K562 (cell line): ENCODE data around the gene MIDN. TPM values are rescaled to one million over a fixed set of nuclear protein-coding genes. Genes with fewer than 3 reads are reported as not detected.

Experiments used
- FOXJ2 ChIP-seq: fragments of 200-800 bp; sonication (Bioruptor generic); IDR thresholded peaks from 2 replicates; pipeline ENCODE4 v1.6.1; 2016; ENCODE audit warnings: missing genetic modification characterization, missing compliant biosample characterization
- HDAC3 ChIP-seq: fragments of 450-650 bp; IDR thresholded peaks from 2 replicates; pipeline ENCODE4 v1.6.1; 2018; ENCODE audit warnings: borderline replicate concordance, mild to moderate bottlenecking, moderate library complexity; ENCODE audit not compliant: partially characterized antibody
- HIVEP1 ChIP-seq: fragments of 250-450 bp; sonication (Bioruptor Pico); IDR thresholded peaks from 2 replicates; pipeline ENCODE4 v1.4.0; 2020; ENCODE audit warnings: mild to moderate bottlenecking
- HNRNPK ChIP-seq: fragments of 200-400 bp; formaldehyde crosslinking; IDR thresholded peaks from one replicate; pipeline ENCODE4 v1.6.1; 2018; ENCODE audit warnings: mild to moderate bottlenecking, low read depth, low read length; ENCODE audit not compliant: poor library complexity, severe bottlenecking
- ILF3 ChIP-seq: fragments of 450-650 bp; IDR thresholded peaks from 2 replicates; pipeline ENCODE4 v1.6.1; 2018; ENCODE audit warnings: antibody characterized with exemption, mild to moderate bottlenecking, moderate library complexity, borderline replicate concordance
- KLF6 ChIP-seq: fragments of 250-450 bp; sonication (Bioruptor Pico); IDR thresholded peaks from 2 replicates; pipeline ENCODE4 v1.4.0; 2020; ENCODE audit warnings: mild to moderate bottlenecking, moderate library complexity, borderline replicate concordance
- MCM7 ChIP-seq, 2 experiments: fragments of 450-650 bp; IDR thresholded peaks; 2 replicates each; pipeline ENCODE4 v1.6.1; 2016 to 2018
- PCBP1 ChIP-seq: fragments of 200-400 bp; formaldehyde crosslinking; IDR thresholded peaks from 2 replicates; pipeline ENCODE4 v1.6.1; 2018; ENCODE audit warnings: mild to moderate bottlenecking, low read depth, low read length; ENCODE audit not compliant: poor library complexity, severe bottlenecking
- PPARD ChIP-seq: fragments of 250-450 bp; sonication (Bioruptor Pico); IDR thresholded peaks from 2 replicates; pipeline ENCODE4 v1.8.0; 2022; ENCODE audit warnings: inconsistent platforms, mild to moderate bottlenecking, moderate library complexity
- PRPF4 ChIP-seq: fragments of 200-400 bp; formaldehyde crosslinking; IDR thresholded peaks from one replicate; pipeline ENCODE4 v1.6.1; 2017; ENCODE audit warnings: low read length, low read depth, mild to moderate bottlenecking; ENCODE audit not compliant: insufficient read depth, poor library complexity, severe bottlenecking
- RFX5 ChIP-seq: IDR thresholded peaks from 2 replicates; pipeline ENCODE4 v1.6.1; 2011; ENCODE audit warnings: low read depth, mild to moderate bottlenecking, improper control_type of control experiment, low read length
- SMAD2 ChIP-seq: fragments of 150-350 bp; IDR thresholded peaks from 2 replicates; pipeline ENCODE4 v1.6.1; 2014; ENCODE audit warnings: low read depth, mild to moderate bottlenecking, low read length
- SMAD4 ChIP-seq: fragments of 250-450 bp; sonication (Bioruptor Pico); conservative IDR thresholded peaks from 2 replicates; pipeline ENCODE4 v1.8.0; 2021; ENCODE audit warnings: inconsistent platforms, mild to moderate bottlenecking, moderate library complexity
- SMARCA5 ChIP-seq: fragments of 450-650 bp; IDR thresholded peaks from 2 replicates; pipeline ENCODE4 v1.6.1; 2016
- SMARCE1 ChIP-seq: fragments of 450-650 bp; IDR thresholded peaks from 2 replicates; pipeline ENCODE4 v1.7.1; 2016; ENCODE audit warnings: mild to moderate bottlenecking
- STAG1 ChIP-seq: sonication (generic); formaldehyde crosslinking; IDR thresholded peaks from 2 replicates; pipeline ENCODE4 v1.5.0; 2020; ENCODE audit warnings: missing genetic modification reagents, borderline replicate concordance
- YY1 ChIP-seq, 3 experiments: IDR thresholded peaks; 2 replicates each; pipeline ENCODE4 v1.6.1; 2011; ENCODE audit warnings: low read length in 2 of 3, mild to moderate bottlenecking in 2 of 3, moderate library complexity in 2 of 3, borderline replicate concordance in 1 of 3, control low read depth in 1 of 3, low read depth in 1 of 3; ENCODE audit not compliant: insufficient read depth in 3 of 3, insufficient replicate concordance in 2 of 3, control insufficient read depth in 1 of 3, insufficient read length in 1 of 3; ENCODE audit errors: extremely low read depth in 1 of 3
- ZEB2 ChIP-seq: fragments of 450-650 bp; IDR thresholded peaks from 2 replicates; pipeline ENCODE4 v1.6.1; 2016
- ZHX1 ChIP-seq: fragments of 150-350 bp; conservative IDR thresholded peaks from 2 replicates; pipeline ENCODE4 v1.6.1; 2014; ENCODE audit warnings: low read length
- ZNF436 ChIP-seq: fragments of 250-450, 450-650 bp; sonication (Bioruptor Pico); formaldehyde crosslinking; IDR thresholded peaks from 2 replicates; pipeline ENCODE4 v1.7.0; 2020; ENCODE audit warnings: mild to moderate bottlenecking
- ZNF609 ChIP-seq: sonication (generic); formaldehyde crosslinking; IDR thresholded peaks from 2 replicates; pipeline ENCODE4 v1.8.1; 2023; ENCODE audit warnings: missing genetic modification reagents, mild to moderate bottlenecking, borderline replicate concordance
- polyA plus RNA-seq, 8 experiments: library from polyadenylated mRNA; depleted of rRNA in 4 of 8; stranded (reverse) in 5 of 8; unstranded in 3 of 8; fragments of >200 nt; fragmentation: Nextera tagmentation in 2 of 8; fragmentation: Illumina TruSeq in 1 of 8; extraction: Ambion mirVana in 2 of 8; extraction: Trizol in 1 of 8; gene quantifications; 2 replicates each; pipeline versions ENCODE4 v1.2.1 to v1.2.3, GENCODE V29; 2011 to 2014; ENCODE audit warnings: inconsistent platforms in 1 of 8, missing spikeins in 1 of 8
- total RNA-seq, 7 experiments: library from RNA; depleted of rRNA in 6 of 7; stranded (reverse); fragments of >200 nt in 6 of 7; fragmentation: Illumina TruSeq in 2 of 7; extraction: Trizol in 2 of 7; gene quantifications; 2 replicates each; pipeline versions ENCODE4 v1.2.1 to v1.2.3, GENCODE V29; 2011 to 2021; ENCODE audit warnings: low replicate concordance in 1 of 7

The MIDN gene
- total and polyA plus RNA-seq, 9 of the 15 experiments (the other 6 are each of a cell fraction or from before 2014, with no cell fraction given), result 0.17 to 120 (median 10.1) TPM

GRCh38 chr19:1248139-1248785, at the start of gene MIDN (continued):
- TF ChIP-seq HNRNPK (no peak), SMARCE1 (no peak; the same call in 1 of the 2 replicates), ZEB2 (no peak), HIVEP1 (CRISPR knock-in tag) (no peak), FOXJ2 (no peak), YY1 (IDR thresholded peaks at IDR 0.05; ENCODE audit: borderline replicate concordance in 1 of 3, control insufficient read depth in 1 of 3, extremely low read depth in 1 of 3, insufficient read depth in 3 of 3, insufficient read length in 1 of 3, insufficient replicate concordance in 2 of 3, low read depth in 1 of 3, low read length in 2 of 3) (no peak), ZNF436 (CRISPR knock-in tag) (no peak; the same call in 1 of the 2 replicates), RFX5 (no peak), SMAD2 (no peak), SMARCA5 (no peak), ZNF609 (CRISPR knock-in tag) (no peak), SMAD4 (CRISPR knock-in tag) (peak; percentile 87; the same call in 1 of the 2 replicates), HDAC3 (no peak), PPARD (CRISPR knock-in tag) (no peak), PRPF4 (no peak), ILF3 (no peak), KLF6 (CRISPR knock-in tag) (no peak), ZHX1 (no peak), PCBP1 (peak; percentile 81), STAG1 (CRISPR knock-in tag) (no peak), MCM7 (IDR thresholded peaks at IDR 0.05) (no peak)
